Cardiac muscle cell (in vitro differentiated cells and primary cell): ENCODE results near the gene SPPL3. TPM values are rescaled to one million over a fixed set of nuclear protein-coding genes. Genes with fewer than 3 reads are reported as not detected.
"Not testable (repeated sequence)": the region's sequence is repeated elsewhere in the genome, so short reads cannot be mapped to it uniquely, and the experiment has no call there.

Source experiments
- DNase-seq, 2 donors: peaks; one replicate each; pipeline versions ENCODE4 v3.0.0 to v3.0.0-alpha.2; 2010 to 2017; ENCODE audit warnings: low read depth in 1 of 2, low spot score in 1 of 2
- H3K27ac ChIP-seq: fragments of 200-600 bp; sonication (generic); 2 replicates; pipeline ENCODE4 v1.5.1; 2016
- H3K27me3 ChIP-seq: fragments of 200-600 bp; sonication (generic); 2 replicates; pipeline ENCODE4 v1.6.0; 2016; ENCODE audit warnings: control low read depth
- H3K36me3 ChIP-seq: fragments of 200-600 bp; sonication (generic); 2 replicates; pipeline ENCODE4 v1.5.1; 2016; ENCODE audit warnings: control low read depth
- H3K4me1 ChIP-seq: fragments of 200-600 bp; sonication (generic); 2 replicates; pipeline ENCODE4 v1.8.1; 2017; ENCODE audit warnings: low read depth, mild to moderate bottlenecking, mixed run types
- H3K4me3 ChIP-seq: fragments of 200-600 bp; sonication (generic); 2 replicates; pipeline ENCODE4 v1.5.1; 2016; ENCODE audit warnings: mild to moderate bottlenecking
- H3K9me3 ChIP-seq: fragments of 200-600 bp; sonication (generic); 2 replicates; pipeline ENCODE4 v1.5.1; 2017; ENCODE audit warnings: low read depth, mild to moderate bottlenecking, control low read depth
- polyA plus RNA-seq: library from polyadenylated mRNA; unstranded; fragments of >200 nt; fragmentation: Nextera tagmentation; extraction: Ambion mirVana; gene quantifications from 2 replicates; pipeline ENCODE4 v1.2.1, GENCODE V29; 2016
- total RNA-seq: library from RNA; depleted of rRNA; stranded (reverse); fragments of >200 nt; gene quantifications from 2 replicates; pipeline ENCODE4 v1.2.3, GENCODE V29; 2016
- TF ChIP-seq, protein P1 (sequence below): IDR thresholded peaks from 2 replicates; pipeline ENCODE4 v1.5.1; 2012; ENCODE audit warnings: low read depth, mild to moderate bottlenecking, low read length

SPPL3 gene
- total and polyA plus RNA-seq, 2 experiments from 2014 or later = 26.9 to 111 TPM

DNA sequence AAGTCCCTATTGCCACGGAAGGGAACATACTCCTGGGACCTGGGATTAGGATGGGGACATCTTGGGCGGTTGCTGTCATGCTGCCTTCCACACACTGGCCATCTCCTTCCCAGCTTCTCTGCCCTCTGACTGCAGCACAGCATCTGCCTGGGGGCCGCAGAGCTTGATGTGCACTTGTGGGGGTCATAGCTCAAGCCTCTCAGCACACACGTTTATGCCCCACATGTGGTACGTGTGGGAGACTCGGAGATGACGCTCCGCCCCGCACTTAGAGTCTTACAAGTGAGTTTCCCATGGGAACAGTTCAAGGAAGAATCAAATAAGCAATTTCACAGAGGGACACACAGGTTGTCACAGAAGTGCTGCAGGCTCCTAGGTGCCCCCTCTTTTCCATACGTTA, 169.9 kb downstream of the SPPL3 start:
- Histone ChIP-seq H3K4me1 (no peaks in the 10 kb centered on the region), H3K27me3 (no peaks in the 10 kb centered on the region), H3K4me3 (no peak overlapping the region), H3K27ac (no peak overlapping the region), H3K36me3 (no peaks in the 10 kb centered on the region), H3K9me3 (no peaks in the 10 kb centered on the region)
- no peak for DNase-seq
- TF ChIP-seq, protein P1, sequence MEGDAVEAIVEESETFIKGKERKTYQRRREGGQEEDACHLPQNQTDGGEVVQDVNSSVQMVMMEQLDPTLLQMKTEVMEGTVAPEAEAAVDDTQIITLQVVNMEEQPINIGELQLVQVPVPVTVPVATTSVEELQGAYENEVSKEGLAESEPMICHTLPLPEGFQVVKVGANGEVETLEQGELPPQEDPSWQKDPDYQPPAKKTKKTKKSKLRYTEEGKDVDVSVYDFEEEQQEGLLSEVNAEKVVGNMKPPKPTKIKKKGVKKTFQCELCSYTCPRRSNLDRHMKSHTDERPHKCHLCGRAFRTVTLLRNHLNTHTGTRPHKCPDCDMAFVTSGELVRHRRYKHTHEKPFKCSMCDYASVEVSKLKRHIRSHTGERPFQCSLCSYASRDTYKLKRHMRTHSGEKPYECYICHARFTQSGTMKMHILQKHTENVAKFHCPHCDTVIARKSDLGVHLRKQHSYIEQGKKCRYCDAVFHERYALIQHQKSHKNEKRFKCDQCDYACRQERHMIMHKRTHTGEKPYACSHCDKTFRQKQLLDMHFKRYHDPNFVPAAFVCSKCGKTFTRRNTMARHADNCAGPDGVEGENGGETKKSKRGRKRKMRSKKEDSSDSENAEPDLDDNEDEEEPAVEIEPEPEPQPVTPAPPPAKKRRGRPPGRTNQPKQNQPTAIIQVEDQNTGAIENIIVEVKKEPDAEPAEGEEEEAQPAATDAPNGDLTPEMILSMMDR = no peak

DNA sequence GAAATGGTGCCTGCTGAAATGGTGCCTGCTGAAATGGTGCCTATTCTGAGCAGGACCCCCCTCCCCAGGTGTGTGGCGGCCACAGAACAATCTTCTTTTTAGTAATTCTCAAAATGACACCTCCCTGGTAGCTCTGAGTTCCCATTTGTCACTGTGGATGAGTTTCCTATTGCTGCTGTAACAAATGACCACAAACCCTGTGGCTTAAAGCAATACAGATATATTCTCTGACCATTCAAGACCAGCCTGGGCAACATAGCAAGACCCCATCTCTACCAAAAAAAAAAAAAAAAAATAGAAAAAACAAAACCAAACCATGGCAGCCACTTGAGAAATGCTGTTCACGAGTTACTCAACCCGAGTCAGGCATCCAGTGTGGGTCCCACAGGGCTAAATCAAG, 170.6 kb downstream of the SPPL3 start:
- Histone ChIP-seq H3K4me1 (no peaks in the 10 kb centered on the region), H3K27me3 (no peaks in the 10 kb centered on the region), H3K27ac (no peak overlapping the region), H3K9me3 (no peaks in the 10 kb centered on the region), H3K4me3 (no peak overlapping the region), H3K36me3 (no peaks in the 10 kb centered on the region)
- TF ChIP-seq, protein P1 = no peak
- no peak for DNase-seq

DNA sequence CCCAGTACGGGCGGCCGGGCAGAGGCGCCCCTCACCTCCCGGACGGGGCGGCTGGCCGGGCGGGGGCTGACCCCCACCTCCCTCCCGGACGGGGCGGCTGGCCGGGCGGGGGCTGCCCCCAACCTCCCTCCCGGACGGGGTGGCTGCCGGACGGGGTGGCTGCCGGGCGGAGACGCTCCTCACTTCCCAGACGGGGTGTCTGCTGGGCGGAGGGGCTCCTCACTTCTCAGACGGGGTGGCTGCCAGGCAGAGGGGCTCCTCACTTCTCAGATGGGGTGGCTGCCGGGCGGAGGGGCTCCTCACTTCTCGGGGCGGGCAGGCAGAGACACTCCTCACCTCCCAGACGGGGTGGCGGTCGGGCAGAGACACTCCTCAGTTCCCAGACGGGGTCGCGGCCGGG, 172.0 kb downstream of the SPPL3 start:
- not testable (repeated sequence) for H3K36me3 ChIP-seq, H3K27ac ChIP-seq, H3K9me3 ChIP-seq, H3K4me3 ChIP-seq, H3K27me3 ChIP-seq, DNase-seq, H3K4me1 ChIP-seq

DNA sequence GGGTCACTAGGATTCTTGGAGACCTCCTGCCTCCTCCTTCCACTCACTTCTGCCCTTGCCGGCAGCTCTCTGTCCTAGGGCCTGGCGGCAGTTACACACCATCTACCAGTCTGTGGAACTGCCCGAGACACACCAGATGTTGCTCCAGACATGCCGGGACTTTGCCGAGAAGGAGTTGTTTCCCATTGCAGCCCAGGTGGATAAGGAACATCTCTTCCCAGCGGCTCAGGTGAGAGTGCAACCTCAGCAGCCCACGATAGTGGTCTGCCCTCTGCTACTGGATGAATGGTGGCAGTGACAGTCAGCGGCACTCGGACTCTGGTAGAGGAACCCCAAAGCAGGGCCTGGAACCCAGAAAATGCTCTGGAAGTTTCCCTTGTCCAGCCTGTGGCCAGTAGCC, 177.2 kb downstream of the SPPL3 start:
- no peak overlapping the region for H3K27ac ChIP-seq
- DNase-seq = no peak
- H3K27me3 ChIP-seq = no peaks in the 10 kb centered on the region
- H3K36me3 ChIP-seq = peaks cover 11% of the 10 kb centered on the region
- H3K4me1 ChIP-seq = peaks cover 4% of the 10 kb centered on the region
- no peak overlapping the region for H3K4me3 ChIP-seq
- no peaks in the 10 kb centered on the region for H3K9me3 ChIP-seq
- TF ChIP-seq, protein P1 = no peak

DNA sequence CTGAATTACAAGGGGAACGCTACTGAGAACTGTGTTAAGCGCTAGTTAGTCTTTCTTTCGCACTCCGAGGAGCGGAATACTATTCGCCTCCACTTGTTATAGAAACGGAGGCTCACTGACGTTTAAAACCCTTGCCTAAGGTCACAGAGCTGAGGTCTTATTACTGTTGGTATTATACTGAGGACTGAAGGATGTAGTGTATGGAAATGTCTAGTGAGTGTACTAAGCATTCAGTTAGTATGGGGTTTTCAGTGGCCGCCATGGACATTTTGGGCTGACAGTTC, 177.7 kb downstream of the SPPL3 start:
- Histone ChIP-seq H3K4me1 (peaks cover 4% of the 10 kb centered on the region), H3K27ac (no peak overlapping the region), H3K4me3 (no peak overlapping the region), H3K27me3 (no peaks in the 10 kb centered on the region), H3K9me3 (no peaks in the 10 kb centered on the region), H3K36me3 (peaks cover 14% of the 10 kb centered on the region)
- TF ChIP-seq, protein P1 = no peak
- no peak for DNase-seq

DNA sequence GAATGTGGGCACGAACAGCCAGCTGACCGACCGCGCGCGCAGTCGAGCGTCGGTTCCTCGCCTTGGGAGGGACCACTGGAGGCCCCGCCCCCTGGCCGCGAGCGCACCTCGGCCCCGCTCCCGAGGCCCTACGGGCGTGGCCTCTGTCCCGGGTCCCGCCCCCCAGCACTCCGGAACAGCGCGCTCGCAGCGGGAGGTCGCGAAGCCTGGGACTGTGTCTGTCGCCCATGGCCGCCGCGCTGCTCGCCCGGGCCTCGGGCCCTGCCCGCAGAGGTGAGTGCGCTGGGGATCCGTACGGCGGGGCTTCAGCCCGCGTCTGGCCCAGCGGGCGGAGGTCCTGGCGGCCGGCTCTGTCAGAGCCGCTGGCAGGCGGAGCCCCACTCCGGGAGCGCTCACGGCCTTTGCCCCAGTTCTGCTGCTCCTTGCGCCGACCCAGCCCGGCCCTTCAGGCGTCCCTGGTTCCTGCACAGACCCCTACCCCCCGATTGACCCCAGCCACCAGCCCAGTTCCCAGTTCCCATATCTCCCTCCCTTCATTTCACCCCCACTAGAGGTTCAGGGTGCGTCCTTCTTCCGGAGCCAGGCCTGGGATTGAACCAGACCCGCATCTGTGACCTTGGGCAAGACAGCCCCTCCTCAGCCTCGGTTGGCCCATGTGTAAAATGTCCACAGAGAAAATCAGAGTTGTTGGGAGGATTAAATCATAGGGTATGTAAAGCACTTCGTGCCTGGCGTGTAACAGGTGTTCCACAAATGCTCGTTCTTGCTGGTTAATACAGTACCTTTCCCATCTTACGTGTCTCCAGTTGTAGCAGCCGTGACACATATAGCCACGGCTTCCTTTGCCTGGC, 178.3 kb downstream of the SPPL3 start, which contains the start of gene ACADS:
ACADS (plus strand) TSS at position 168 of the 851 bp plus-strand sequence; CDS start at position 228, 60 bp downstream.
- Histone ChIP-seq H3K9me3 (no peaks in the 10 kb centered on the region), H3K27me3 (no peaks in the 10 kb centered on the region), H3K4me1 (peaks cover 4% of the 10 kb centered on the region), H3K4me3 (peak within 1 kb of the TSS; percentile 42), H3K36me3 (peaks cover 20% of the 10 kb centered on the region), H3K27ac (no peak within 1 kb of the TSS)
- peak; percentile 87 to 94 for DNase-seq
- TF ChIP-seq, protein P1 = no peak
